Mesothelial cell of epicardium (in vitro differentiated cells): ENCODE results near the gene ANKFN1. TPM values are rescaled to one million over a fixed set of nuclear protein-coding genes. Genes with fewer than 3 reads are reported as not detected.
A peak's percentile ranks its signal among the peaks of the same experiment; 100 is the strongest.

Experiments used
- DNase-seq, 2 experiments: peaks; one replicate each; pipeline ENCODE4 v3.0.0; 2021; ENCODE audit warnings: low spot score in 2 of 2; ENCODE audit not compliant: unreplicated experiment in 2 of 2
- H3K27ac Mint-ChIP-seq: 2 replicates; pipeline ENCODE4 v1.8.0; 2021; ENCODE audit warnings: mixed read lengths
- H3K27me3 Mint-ChIP-seq: 2 replicates; pipeline ENCODE4 v1.8.0; 2021; ENCODE audit warnings: low read depth, mixed read lengths
- H3K36me3 Mint-ChIP-seq: 2 replicates; pipeline ENCODE4 v1.8.0; 2021; ENCODE audit warnings: mixed read lengths
- H3K4me1 Mint-ChIP-seq: 2 replicates; pipeline ENCODE4 v1.8.0; 2021; ENCODE audit warnings: mixed read lengths
- H3K4me3 Mint-ChIP-seq: 2 replicates; pipeline ENCODE4 v1.8.0; 2021; ENCODE audit warnings: mild to moderate bottlenecking, moderate library complexity, mixed read lengths
- H3K9me3 Mint-ChIP-seq: 2 replicates; pipeline ENCODE4 v1.8.0; 2021; ENCODE audit warnings: mixed read lengths
- total RNA-seq: library from RNA; stranded (reverse); gene quantifications from 3 replicates; pipeline ENCODE4 v1.2.1, GENCODE V29; 2021
- TF ChIP-seq, protein P1 (sequence below): fragments of 200-600 bp; sonication (generic); IDR thresholded peaks from one replicate; pipeline ENCODE4 v1.5.0; 2021; ENCODE audit warnings: antibody characterized with exemption; ENCODE audit not compliant: unreplicated experiment

ANKFN1 gene
- total RNA-seq, 1 donor from 2014 or later: 0.34 TPM

- H3K27ac Mint-ChIP-seq: no peak overlapping the region
- no peaks in the 10 kb centered on the region for H3K36me3 Mint-ChIP-seq
- no peak for DNase-seq
- H3K9me3 Mint-ChIP-seq: no peaks in the 10 kb centered on the region
- TF ChIP-seq, protein P1, sequence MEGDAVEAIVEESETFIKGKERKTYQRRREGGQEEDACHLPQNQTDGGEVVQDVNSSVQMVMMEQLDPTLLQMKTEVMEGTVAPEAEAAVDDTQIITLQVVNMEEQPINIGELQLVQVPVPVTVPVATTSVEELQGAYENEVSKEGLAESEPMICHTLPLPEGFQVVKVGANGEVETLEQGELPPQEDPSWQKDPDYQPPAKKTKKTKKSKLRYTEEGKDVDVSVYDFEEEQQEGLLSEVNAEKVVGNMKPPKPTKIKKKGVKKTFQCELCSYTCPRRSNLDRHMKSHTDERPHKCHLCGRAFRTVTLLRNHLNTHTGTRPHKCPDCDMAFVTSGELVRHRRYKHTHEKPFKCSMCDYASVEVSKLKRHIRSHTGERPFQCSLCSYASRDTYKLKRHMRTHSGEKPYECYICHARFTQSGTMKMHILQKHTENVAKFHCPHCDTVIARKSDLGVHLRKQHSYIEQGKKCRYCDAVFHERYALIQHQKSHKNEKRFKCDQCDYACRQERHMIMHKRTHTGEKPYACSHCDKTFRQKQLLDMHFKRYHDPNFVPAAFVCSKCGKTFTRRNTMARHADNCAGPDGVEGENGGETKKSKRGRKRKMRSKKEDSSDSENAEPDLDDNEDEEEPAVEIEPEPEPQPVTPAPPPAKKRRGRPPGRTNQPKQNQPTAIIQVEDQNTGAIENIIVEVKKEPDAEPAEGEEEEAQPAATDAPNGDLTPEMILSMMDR: no peak
- H3K4me1 Mint-ChIP-seq: peaks cover 13% of the 10 kb centered on the region
- H3K4me3 Mint-ChIP-seq: no peak overlapping the region
- no peaks in the 10 kb centered on the region for H3K27me3 Mint-ChIP-seq
These were observed 343.9 kb downstream of the ANKFN1 start for GRCh38 chr17:56497132-56497531.

- Mint-ChIP-seq H3K4me3 (no peak overlapping the region), H3K4me1 (peaks cover 13% of the 10 kb centered on the region), H3K27me3 (no peaks in the 10 kb centered on the region), H3K27ac (no peak overlapping the region), H3K36me3 (no peaks in the 10 kb centered on the region), H3K9me3 (no peaks in the 10 kb centered on the region)
- TF ChIP-seq, protein P1: peak; percentile 51
- DNase-seq: no peak
These were observed 346.6 kb downstream of the ANKFN1 start for GRCh38 chr17:56499799-56500388.

- no peaks in the 10 kb centered on the region for H3K9me3 Mint-ChIP-seq
- DNase-seq: no peak
- H3K36me3 Mint-ChIP-seq: no peaks in the 10 kb centered on the region
- TF ChIP-seq, protein P1: no peak
- H3K4me1 Mint-ChIP-seq: peaks cover 9% of the 10 kb centered on the region
- H3K4me3 Mint-ChIP-seq: no peak overlapping the region
- no peak overlapping the region for H3K27ac Mint-ChIP-seq
- H3K27me3 Mint-ChIP-seq: no peaks in the 10 kb centered on the region
These were observed 348.9 kb downstream of the ANKFN1 start for GRCh38 chr17:56502120-56502654.

DNA sequence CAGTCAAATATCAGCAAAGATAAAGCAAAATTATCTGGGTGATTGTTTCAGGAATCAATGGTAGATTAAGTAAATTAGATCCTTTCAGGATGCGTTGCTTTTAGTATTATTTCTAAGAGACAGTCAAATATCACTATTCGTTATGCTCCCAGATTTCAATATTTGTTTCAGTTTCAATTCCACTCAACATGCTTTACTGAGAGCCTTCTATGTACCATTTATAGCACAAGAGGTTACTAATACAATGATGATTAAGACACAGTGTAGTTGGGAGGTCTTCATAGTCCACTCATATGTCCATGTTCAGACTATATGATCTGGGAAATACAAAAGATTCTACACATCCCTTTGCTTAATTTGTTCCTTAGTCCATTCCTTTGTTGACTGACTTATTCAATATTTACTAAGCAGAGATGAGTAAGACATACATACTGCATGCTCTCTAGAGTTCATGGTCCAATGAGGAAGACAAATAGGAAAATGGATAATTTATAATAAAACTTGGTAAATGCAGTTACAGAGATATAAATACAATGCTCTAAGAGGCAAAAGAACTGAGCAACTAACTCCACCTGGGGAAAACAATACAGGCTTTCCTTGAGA is 352.0 kb downstream of the ANKFN1 start:
- Mint-ChIP-seq H3K4me1 (peaks cover 9% of the 10 kb centered on the region), H3K27me3 (peaks cover 5% of the 10 kb centered on the region), H3K36me3 (no peaks in the 10 kb centered on the region), H3K4me3 (no peak overlapping the region), H3K27ac (no peak overlapping the region), H3K9me3 (no peaks in the 10 kb centered on the region)
- DNase-seq: no peak
- TF ChIP-seq, protein P1: no peak

DNA sequence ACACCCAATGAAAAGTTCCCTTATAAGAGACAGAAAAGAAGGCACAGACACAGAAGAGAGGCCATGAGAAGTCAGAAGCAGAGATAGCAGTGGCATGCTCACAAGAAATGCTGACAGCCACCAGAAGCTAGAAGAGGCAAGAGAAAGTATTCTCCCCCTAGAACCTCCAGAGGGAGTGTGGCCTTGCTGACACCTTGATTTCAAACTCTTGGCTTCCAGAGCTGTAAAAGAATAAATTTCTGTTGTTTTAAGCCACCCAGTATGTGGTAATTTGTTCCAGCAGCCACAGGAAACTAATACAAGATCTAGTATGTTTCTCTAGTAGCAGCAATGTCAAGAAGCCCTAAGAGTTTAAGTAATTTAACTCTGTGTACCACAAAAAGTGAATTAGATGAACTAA is 353.1 kb downstream of the ANKFN1 start:
- no peaks in the 10 kb centered on the region for H3K9me3 Mint-ChIP-seq
- H3K4me3 Mint-ChIP-seq: no peak overlapping the region
- no peaks in the 10 kb centered on the region for H3K4me1 Mint-ChIP-seq
- TF ChIP-seq, protein P1: no peak
- peaks cover 5% of the 10 kb centered on the region for H3K27me3 Mint-ChIP-seq
- no peak overlapping the region for H3K27ac Mint-ChIP-seq
- no peaks in the 10 kb centered on the region for H3K36me3 Mint-ChIP-seq
- no peak for DNase-seq
